GM18505 (cell line): ENCODE results near the gene LRRC49.
"Not testable (repeated sequence)": the region's sequence is repeated elsewhere in the genome, so short reads cannot be mapped to it uniquely, and the experiment has no call there.

Experiments
- ATAC-seq: cut with Tn5 transposase; IDR thresholded peaks from one replicate; pipeline ENCODE4 v1.9.1; 2021; ENCODE audit not compliant: unreplicated experiment
- POLR2A ChIP-seq: IDR thresholded peaks from 4 replicates; pipeline ENCODE4 v1.6.1; 2011; ENCODE audit warnings: borderline replicate concordance; ENCODE audit not compliant: insufficient read depth, insufficient read length; ENCODE audit errors: extremely low read depth

The LRRC49 gene

GRCh38 chr15:70956201-70956995 lies 63.8 kb downstream of the LRRC49 start:
- TF ChIP-seq POLR2A = no peak
- no peak for ATAC-seq

DNA sequence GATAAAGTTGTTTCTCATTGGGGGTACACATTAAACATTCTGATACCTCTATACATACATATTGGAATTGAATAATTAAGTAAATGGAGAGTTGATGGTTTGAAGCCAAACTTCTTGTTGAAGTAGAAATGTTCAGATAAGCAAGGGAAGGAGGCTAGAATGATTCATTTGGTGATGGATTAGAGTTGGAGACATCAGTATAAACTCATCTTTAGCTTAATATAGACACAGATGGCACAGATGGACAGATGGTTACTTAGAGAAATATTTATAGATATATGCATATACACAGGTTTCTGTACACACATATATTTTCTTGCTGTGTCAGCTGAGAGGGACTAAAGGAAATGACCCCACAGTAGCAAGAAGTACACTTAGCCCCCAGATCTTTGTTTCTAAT lies 69.5 kb downstream of the LRRC49 start:
- TF ChIP-seq POLR2A = no peak
- no peak for ATAC-seq

- no peak for TF ChIP-seq POLR2A
- ATAC-seq = no peak
These were observed 70.6 kb downstream of the LRRC49 start for GRCh38 chr15:70963199-70963598.

- ATAC-seq = no peak
- TF ChIP-seq POLR2A = no peak
These were observed 71.4 kb downstream of the LRRC49 start for GRCh38 chr15:70964058-70964457.

DNA sequence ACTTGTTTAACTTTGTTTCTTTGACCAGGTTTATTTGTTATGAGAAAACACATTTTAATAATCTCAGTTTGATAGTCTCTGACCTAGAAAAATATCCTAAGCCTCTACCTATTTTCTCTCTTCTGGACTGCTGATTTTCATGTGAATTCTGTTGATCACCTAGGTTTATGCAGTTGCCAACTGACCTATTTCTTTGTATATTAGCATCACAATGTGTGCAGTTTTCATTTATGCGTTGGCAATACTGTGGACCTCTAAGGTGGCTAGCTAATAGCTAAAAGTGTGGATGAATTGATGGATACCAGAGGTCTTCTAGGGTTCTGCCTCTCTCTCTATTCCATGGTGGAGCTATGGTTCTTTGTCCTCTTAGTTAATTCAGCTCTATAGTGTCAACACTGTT lies 72.1 kb downstream of the LRRC49 start:
- no peak for TF ChIP-seq POLR2A
- ATAC-seq = no peak

DNA sequence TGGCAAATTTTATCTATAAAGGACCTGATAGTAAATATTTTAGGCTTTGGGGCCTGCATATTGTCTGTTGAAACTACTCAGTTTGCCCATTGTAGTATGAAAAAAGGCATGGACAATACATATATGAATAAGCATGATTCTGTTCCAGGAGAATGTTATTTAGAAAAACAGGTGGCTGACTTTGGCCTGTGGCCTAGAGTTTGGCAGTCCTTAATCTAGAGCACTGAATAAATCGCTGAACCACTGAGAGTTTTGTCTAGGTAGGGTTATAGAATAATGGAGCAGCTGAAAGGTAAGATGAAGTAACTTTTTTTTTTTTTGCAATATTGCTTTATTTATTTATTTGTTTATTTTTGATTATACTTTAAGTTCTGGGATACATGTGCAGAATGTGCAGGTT lies 75.0 kb downstream of the LRRC49 start:
- TF ChIP-seq POLR2A = no peak
- ATAC-seq = no peak

GRCh38 chr15:70974004-70974832 lies 81.6 kb downstream of the LRRC49 start:
- no peak for ATAC-seq
- no peak for TF ChIP-seq POLR2A

DNA sequence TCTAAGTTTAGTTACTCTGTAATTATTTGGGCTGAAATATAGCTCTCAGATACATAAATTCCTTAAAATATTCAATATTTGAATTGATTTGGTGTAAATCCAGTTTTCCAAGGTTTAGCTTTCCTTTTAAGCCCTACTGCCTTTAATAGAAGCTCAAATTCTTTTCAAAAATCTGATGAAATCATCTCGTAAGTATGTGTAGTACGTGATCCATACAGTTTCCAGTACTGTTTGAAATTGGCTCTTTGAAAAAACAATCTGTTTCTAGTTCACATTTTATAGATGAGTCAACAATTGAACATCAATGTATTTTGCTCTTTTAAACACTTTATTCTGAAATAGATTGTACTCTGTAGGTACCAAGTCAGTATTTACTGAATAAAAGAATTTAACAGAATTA lies 84.2 kb downstream of the LRRC49 start:
- no peak for ATAC-seq
- no peak for TF ChIP-seq POLR2A

DNA sequence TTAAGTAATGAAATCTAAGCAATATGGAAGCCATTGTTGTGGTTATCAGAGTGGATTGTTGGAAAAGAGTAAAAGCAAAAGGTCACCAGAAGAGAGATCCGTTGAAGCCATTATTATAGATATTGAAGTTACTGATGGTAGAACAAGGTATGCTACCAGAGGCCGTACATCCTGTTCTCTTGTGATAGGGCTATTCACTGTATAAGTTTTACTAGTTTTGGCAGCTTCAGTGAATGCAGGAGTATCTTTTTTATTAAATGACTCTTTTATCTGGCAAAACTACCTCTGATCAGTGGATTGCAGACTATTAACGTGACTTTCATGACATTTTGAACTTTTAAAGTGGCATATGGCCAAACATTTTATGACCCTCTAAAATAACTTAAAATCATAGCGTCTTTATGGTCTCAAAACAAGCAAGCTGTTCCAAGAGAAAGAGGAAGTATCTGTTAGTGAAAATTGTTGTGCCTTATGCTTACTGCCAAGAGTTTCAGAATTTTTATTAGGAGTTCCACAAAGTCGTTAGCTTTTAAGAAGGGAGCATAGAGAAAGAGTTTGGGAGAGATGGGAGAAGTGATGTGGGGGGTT lies 102.9 kb downstream of the LRRC49 start:
- ATAC-seq = no peak
- no peak for TF ChIP-seq POLR2A

GRCh38 chr15:70998319-70998718 lies 105.7 kb downstream of the LRRC49 start:
- no peak for ATAC-seq
- no peak for TF ChIP-seq POLR2A

DNA sequence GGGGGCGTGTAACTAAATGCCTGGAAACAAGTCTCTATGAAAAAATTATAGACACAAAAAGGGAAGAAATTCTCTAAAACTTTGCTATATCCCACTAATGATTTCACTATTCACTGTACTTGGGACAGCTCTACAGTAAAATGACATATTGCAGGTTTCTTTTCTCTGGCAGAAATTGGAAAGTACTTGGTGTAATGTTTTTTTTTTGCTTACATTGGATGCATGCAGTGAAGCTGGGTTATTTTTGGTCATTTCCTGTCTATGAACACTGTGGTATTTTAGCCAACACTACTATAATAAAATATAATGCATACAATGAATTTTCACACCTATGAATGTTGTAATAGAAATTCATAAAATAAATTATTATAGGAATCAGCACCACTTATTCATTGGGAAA lies 109.7 kb downstream of the LRRC49 start:
- ATAC-seq = no peak
- TF ChIP-seq POLR2A = no peak

DNA sequence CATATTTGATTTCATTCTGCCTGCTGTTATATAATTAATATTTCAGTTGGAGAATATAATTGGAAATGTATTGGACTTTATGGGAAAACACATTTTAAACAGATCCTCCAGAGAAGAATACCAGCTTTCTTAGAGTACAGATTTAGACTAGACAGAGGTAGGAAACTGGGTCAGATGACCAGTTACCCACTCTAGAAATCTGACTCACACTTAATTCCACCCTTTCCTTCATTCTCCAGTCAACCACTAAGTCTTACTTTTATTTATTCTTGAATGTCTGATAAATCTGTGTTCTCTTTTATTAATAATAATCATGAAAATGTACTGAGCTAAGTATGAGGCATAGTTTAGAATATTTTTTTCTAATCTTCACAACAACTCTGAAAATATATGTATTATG lies 110.7 kb downstream of the LRRC49 start:
- no peak for ATAC-seq
- TF ChIP-seq POLR2A = no peak

DNA sequence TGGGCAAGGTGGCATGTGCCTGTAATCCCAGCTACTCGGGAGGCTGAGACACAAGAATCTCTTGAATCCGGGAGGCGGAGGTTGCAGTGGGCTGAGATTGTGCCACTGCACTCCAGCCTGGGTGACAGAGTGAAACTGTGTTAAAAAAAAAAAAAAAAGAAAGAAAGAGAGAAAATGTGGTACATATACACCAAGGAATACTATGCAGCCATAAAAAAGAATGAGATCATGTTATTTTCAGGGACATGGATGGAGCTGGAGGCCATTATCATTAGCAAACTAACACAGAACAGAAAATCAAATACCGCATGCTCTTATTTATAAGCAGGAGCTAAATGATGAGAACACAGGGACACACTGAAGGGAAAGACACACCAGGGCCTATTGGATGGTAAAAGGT lies 111.9 kb downstream of the LRRC49 start:
- not testable (repeated sequence) for ATAC-seq

DNA sequence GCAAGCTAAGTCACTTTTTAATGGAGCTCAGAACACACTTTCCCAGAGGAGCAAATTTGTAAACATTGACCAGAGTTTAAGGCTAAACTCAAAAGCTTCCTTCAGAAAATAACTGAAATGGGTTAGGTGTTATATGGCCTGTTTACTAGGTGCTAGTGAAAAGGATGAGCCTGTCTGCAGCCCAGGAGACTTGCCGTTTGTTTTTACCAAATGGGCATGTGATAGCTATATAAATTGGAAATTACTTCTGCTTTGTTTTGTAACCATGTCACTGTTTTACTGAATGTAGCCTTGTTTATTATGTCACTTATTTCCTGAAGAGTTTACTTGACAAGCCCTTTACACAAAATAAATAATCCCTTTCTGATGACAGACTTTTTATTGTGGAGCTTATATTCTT lies 113.3 kb downstream of the LRRC49 start:
- no peak for ATAC-seq
- TF ChIP-seq POLR2A = no peak

DNA sequence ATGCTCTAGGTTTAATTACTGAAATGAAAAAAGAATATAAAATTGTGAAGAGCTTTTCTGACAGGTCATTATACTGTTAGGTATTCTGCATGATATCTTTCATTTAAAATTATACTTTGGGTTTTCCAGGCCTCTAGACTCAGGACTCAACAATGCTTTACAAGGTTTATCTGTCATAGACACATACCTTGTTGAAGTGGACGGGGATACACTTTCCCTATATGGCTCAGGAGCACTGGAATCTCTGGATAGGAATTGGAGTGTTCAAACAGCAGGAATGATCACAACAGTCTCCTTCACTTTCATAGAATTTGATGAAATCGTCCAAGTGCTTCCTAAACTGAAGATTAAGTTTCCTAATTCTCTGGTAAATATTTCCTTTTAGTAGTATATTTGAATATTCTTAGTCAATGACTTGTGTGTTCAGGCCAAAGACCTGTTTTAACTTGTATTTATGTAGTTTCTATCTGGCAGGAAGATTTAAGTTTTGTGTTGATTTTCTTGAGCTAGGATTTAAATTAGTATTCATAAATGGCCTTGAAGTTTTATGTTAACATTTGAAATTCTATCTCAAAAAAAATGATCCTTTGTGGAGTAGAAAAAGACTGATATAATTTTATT lies 115.7 kb downstream of the LRRC49 start:
- ATAC-seq = no peak
- no peak for TF ChIP-seq POLR2A
